Measurements from ENCODE around the gene PISD. TPM values are rescaled to one million over a fixed set of nuclear protein-coding genes. Genes with fewer than 3 reads are reported as not detected.

PISD gene
- total and polyA plus RNA-seq, 2 donors (not counting 3 experiments of a cell fraction or from before 2014, with no cell fraction given) = 53.4 to 58.0 TPM

GRCh38 chr22:31623592-31624304 is 38.3 kb downstream of the PISD start:
- Histone ChIP-seq H3K9ac (replicated peaks; ENCODE audit: extremely low read depth, insufficient read depth, low read length) (no peak overlapping the region), H3K4me2 (ENCODE audit: insufficient read depth, low read length) (no peak overlapping the region), H3K27ac (ENCODE audit: insufficient read depth, low read depth, low read length) (no peak overlapping the region), H3K9me3 (replicated peaks; ENCODE audit: control insufficient read depth, insufficient read depth, low read length) (no peaks in the 10 kb centered on the region), H4K20me1 (replicated peaks; ENCODE audit: control insufficient read depth, extremely low read depth, insufficient read depth, low read length) (no peaks in the 10 kb centered on the region), H3K79me2 (ENCODE audit: control insufficient read depth, insufficient read depth, low read length) (peaks cover 74% of the 10 kb centered on the region), H3K9me1 (replicated peaks; ENCODE audit: control insufficient read depth, extremely low read depth, insufficient read depth, low read length) (no peaks in the 10 kb centered on the region), H3K4me3 (replicated peaks in 1 of 3; ENCODE audit: insufficient read depth in 1 of 3, low read depth in 1 of 3, low read length in 3 of 3) (no peak overlapping the region), H3K4me1 (ENCODE audit: control insufficient read depth, extremely low read depth, insufficient read depth, low read length) (peaks cover 26% of the 10 kb centered on the region), H3K27me3 (ENCODE audit: control insufficient read depth in 2 of 2, insufficient read depth in 2 of 2, low read length in 2 of 2) (no peaks in the 10 kb centered on the region), H2AFZ (ENCODE audit: low read depth, low read length) (no peak overlapping the region), H3K36me3 (ENCODE audit: control insufficient read depth in 2 of 2, extremely low read depth in 1 of 2, insufficient read depth in 2 of 2, low read length in 2 of 2) (peaks cover 0 to 29% of the 10 kb centered on the region in 2 experiments)
- ChIA-PET POLR2A (no interaction called here), CTCF (interaction anchor here (2.0 to 5.4 kb wide), 2 partner anchors 40 to 67 kb away, joined by 4 to 29 read pairs; no protein-coding TSS in a partner anchor)
- intact Hi-C loops (cut with micrococcal nuclease) (no loop called here), dilution Hi-C loops (cut with MboI; ENCODE audit: extremely low pct_ligation_motif_present, low sequenced_read_pairs) (no loop called here)
- DNase-seq (ENCODE audit: low read depth, low spot score) = no peak
- FAIRE-seq = no peak
- no TSS peak for BruUV-seq (replicated peaks)
- TF ChIP-seq JUN (IDR thresholded peaks at IDR 0.05; ENCODE audit: borderline replicate concordance, insufficient read depth, insufficient read length, low read depth) (no peak), GATA2 (IDR thresholded peaks at IDR 0.05; ENCODE audit: insufficient read depth, insufficient read length, low read depth, low read length) (no peak), CTCF (IDR thresholded peaks at IDR 0.05; ENCODE audit: extremely low read depth in 1 of 2, insufficient read depth in 1 of 2, low read depth in 1 of 2, low read length in 2 of 2) (no peak), POLR2AphosphoS5 (IDR thresholded peaks at IDR 0.05; ENCODE audit: insufficient read depth, low read depth, low read length) (no peak), MYC (IDR thresholded peaks at IDR 0.05; ENCODE audit: low read depth, low read length) (no peak)
